OCI-LY1 (cell line): ENCODE results near the gene SEC14L1.

ENCODE experiments used
- CTCF ChIP-seq: fragments of 200-600 bp; sonication (generic), shearing (Covaris generic); IDR thresholded peaks from 2 replicates; pipeline ENCODE4 v1.5.1; 2017; ENCODE audit warnings: mild to moderate bottlenecking, antibody characterized with exemption, low read length, moderate library complexity, mixed read lengths
- EZH2 ChIP-seq: fragments of 200-600 bp; sonication (generic), shearing (Covaris generic); IDR thresholded peaks from 2 replicates; pipeline ENCODE4 v1.8.0; 2017; ENCODE audit warnings: borderline replicate concordance, mixed run types, mild to moderate bottlenecking, antibody characterized with exemption, low read length, moderate library complexity, mixed read lengths

- TF ChIP-seq CTCF = no peak
- TF ChIP-seq EZH2 = no peak
These were observed 70.3 kb downstream of the SEC14L1 start for GRCh38 chr17:77210946-77211541.
